ENCODE measurements around the gene C1orf226.

C1orf226 gene

DNA sequence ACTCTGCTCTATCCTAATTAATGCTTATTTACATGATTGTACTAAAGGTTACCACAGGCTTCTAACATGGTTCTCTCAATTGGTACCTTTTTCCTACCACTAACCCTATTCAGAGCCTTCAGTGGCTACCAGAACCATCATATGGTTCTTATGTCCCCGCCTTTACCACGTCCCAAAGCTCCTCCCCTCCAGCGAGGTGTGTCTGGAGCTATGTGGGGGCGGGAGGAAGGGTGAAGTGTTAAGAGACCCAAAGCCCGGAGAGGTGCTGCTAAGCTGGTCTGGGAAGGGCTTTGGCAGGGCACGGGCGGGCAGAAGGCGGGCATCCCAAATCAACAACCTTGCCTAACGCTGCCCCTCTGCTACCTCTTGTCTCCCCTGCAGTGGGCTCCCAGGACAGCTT is 14.9 kb upstream of the C1orf226 start:
- no peak for DNase-seq

DNA sequence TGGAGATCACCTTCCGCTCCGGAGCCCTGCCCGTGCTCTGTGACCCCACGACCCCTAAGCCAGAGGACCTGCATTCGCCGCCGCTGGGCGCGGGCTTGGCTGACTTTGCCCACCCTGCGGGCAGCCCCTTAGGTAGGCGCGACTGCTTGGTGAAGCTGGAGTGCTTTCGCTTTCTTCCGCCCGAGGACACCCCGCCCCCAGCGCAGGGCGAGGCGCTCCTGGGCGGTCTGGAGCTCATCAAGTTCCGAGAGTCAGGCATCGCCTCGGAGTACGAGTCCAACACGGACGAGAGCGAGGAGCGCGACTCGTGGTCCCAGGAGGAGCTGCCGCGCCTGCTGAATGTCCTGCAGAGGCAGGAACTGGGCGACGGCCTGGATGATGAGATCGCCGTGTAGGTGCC is 14.5 kb upstream of the C1orf226 start:
- no peak for DNase-seq

DNA sequence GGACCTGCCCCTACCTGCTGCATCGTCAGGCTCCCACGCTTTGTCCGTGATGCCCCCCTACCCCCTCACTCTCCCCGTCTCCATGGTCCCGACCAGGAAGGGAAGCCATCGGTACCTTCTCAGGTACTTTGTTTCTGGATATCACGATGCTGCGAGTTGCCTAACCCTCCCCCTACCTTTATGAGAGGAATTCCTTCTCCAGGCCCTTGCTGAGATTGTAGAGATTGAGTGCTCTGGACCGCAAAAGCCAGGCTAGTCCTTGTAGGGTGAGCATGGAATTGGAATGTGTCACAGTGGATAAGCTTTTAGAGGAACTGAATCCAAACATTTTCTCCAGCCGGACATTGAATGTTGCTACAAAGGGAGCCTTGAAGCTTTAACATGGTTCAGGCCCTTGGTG is 13.8 kb upstream of the C1orf226 start:
- no peak for DNase-seq

DNA sequence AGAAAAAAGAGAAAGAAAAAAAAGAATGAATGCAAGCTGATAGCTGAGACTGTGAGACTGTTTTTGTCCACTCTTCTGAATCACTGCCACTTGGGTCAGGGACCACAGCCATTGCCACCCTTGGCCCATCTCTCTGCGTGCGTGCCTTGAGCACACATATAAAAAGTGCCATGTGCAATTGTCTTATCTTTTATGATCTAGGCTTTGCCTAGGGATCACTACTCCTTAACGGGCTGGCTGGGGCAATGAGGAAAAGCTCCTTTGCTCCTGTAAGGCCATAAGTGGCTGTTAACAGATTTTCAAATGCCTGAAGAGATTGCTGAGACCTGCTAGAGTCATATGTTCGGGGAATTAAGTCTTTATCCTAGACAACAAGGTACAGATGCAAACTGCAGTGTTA is 13.1 kb upstream of the C1orf226 start:
- DNase-seq: no peak

DNA sequence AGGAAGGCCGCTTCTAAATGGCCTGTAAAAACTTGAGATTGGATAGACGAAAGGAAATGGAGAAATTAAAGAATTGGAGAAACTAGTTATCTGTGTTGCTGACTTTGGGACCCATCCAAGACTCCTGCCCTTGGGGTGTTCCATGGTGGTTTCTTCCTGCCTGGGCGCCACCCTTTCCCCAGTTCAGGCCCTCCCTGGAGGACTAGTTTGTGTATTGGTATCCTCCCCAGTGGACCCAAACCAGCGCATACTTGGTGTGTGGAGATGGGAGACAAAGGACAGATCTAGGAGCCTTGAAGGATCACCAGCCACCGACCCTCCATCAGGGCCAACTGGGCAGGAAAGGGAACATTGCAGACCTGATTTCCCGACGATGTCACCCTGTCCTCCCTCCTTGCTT is 12.0 kb upstream of the C1orf226 start:
- DNase-seq: no peak

DNA sequence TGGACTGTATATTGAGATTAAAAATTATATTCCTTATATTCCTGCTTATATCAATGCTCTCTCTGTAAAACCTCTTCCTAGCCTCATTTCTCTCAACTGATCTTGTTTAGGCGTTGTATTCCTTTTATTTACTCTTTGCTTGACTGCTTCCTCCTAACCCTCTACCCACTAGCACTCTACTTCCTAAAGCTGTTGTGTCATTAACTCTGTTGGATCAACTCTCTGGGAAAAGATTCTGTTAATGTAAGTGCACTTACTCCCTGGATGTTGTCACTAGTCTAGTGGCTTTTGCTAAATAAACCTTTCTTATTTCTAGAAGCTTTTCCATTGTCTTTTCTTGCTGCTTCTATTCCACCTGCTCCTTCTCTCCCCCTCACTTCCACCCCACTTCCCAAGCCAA is 11.4 kb upstream of the C1orf226 start:
- no peak for DNase-seq

- no peak for DNase-seq
These were observed 10.8 kb upstream of the C1orf226 start for GRCh38 chr1:162370721-162371120.

- DNase-seq: no peak
These were observed 9.9 kb upstream of the C1orf226 start for GRCh38 chr1:162371611-162372010.

DNA sequence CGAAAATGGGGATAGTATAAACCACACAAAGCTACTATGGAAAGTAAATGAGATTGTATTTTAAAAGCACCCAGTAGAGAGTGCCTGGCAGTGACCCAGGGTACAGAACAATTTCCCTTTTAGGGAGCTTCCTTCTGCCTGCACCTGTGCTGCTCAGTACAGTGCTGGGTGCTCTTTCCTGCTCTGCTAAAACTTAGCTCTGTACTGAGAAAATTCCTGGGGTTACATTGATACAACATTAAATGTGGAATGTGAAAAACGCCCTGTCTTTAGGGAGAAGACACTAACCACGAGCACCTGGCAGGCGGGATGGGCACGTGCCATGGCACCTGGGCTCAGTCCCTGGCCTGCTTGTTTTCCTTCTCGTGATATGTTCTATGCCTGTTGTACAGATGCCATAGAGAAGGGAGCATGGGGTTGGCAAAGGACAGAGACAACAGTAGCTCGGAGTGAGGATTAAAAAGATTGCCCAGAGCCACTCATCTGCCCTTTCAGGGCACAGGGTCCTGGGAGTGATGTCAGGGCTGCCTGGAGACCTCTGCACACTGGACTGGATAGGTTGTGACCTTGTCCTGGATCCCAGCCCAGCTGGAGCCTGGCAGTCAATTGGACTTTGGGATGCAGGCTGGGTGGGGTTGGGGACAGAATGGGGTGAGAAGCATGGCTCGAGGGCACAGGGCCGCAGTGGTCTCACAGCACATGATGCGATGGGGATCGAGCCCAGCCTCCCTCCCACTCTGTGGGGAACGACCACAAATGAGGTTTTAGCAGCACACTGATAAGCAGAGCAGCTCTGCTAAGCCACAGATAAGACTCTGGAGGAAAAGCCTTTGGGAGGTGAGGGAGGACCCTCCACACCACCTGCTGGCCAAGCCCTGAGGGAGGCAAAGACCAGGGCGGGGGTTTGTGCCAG is 9.1 kb upstream of the C1orf226 start:
- no peak for DNase-seq

DNA sequence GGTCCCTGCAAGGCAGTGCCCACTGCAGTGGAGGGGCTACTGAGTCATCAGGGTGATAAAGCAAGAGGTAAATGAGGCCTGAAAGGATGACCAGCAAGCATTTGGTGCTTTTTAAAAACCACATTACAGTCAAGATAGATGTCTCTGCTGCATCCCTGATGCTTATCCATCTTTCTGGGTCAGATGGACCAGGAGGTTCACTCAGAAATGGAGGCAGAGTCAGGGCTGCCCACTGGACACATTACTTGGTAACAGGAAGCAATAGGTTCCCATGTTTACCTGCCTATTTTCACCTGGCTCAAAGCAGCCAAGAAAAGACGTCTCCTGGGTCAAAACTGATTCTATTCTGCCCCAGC is 8.5 kb upstream of the C1orf226 start:
- no peak for DNase-seq

GRCh38 chr1:162373541-162374260 is 7.8 kb upstream of the C1orf226 start:
- DNase-seq: no peak

- no peak for DNase-seq
These were observed 7.1 kb upstream of the C1orf226 start for GRCh38 chr1:162374406-162374805.

DNA sequence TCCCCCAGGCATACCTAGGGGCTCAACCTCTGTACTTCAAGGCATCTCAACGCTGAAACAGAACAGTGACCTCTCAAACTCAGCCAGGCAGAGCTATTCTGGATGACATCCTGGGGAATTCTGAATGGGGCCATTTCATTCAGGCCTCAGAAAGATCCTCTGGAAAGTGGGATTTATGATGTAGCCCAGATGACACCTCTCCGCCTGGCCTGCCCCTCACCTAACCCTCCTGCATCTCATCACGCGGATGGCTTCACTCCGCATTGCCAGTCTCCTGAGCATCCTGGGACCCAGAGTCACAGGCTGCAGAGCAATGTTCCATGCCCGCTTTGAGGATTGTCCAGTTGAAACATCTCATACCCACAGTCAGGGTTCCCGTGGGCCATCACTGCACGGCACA is 6.1 kb upstream of the C1orf226 start:
- no peak for DNase-seq

- DNase-seq: no peak
These were observed 4.8 kb upstream of the C1orf226 start, which contains the start of gene SPATA46 for GRCh38 chr1:162376691-162377090. TSS of gene SPATA46 (minus strand) at chr1:162376854. CDS start at chr1:162376790, 64 bp downstream.

DNA sequence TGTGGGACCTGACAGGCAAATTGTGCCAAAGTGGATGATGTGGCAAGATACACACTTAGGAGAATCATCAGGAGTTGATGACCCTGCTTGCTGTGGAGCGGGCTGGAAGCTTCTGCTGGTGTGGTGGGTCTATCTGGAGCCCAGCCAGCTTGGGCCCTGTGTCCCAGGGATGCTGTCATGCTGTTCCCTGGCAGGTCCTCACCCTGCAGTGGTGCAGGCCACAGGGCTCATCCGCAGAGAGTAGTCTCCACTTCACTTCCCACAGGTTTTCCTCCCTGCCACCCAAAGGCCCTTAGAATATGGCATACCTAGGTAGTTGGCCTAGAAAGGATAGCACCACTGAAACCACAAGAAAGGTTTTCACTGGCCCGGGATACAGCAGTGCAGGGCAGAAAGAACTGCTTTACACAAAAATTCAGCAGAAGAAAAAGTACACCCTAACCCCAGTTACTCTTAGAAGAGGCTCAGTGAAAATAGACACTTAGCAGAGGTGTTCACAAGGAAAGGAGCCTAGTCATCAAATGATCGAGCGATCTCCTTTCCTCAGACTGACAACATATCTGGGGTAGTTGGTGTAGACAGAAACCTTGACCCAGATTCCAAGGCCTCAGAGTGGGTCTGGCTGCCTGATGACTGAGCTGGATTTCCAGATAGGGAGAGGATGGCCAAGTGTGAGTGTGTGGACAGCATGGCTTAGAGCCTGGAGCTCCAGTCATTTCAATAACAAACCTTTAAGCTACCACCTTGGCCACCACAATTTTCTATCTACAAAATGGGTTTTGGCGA is 1.3 kb upstream of the C1orf226 start:
- no peak for DNase-seq

- no peak for DNase-seq
These were observed 618 bp downstream of the C1orf226 start for GRCh38 chr1:162381941-162382750.

DNA sequence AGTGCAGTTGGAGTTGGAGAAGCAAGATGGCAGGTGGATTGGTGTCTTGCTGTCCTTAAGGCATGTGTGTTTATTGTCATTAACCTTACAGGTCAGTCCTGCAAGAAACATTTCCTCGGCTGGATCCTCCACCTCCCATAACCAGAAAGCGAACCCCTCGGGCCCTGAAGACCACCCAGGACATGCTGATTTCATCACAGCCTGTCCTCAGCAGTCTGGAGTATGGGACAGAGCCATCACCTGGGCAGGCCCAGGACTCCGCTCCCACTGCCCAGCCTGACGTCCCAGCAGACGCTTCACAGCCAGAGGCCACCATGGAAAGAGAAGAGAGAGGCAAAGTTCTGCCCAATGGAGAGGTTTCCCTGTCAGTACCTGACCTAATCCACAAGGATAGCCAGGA is 1.6 kb downstream of the C1orf226 start:
- no peak for DNase-seq

GRCh38 chr1:162383516-162383915 is 2.0 kb downstream of the C1orf226 start:
- no peak for DNase-seq

DNA sequence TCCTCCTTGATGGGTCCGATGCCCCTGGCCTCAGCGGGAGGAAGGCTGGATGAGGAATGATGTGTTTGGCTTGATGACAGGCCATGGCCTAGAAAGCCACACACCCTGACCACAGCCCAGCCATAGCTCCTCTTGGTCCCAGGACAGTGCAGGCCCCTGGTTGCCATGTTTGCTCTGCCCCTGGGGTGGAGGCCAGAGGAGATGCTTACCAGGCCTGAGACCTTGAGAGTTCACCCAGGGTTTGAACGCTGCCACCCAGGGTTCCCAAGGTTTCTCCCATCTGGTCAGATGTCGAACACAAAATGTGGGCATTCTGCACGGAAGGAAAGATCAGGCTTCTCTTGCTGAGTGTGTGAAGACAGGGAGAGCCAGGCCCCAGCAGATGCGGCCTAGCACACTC is 2.6 kb downstream of the C1orf226 start:
- DNase-seq: no peak

GRCh38 chr1:162384601-162385279 is 3.2 kb downstream of the C1orf226 start:
- no peak for DNase-seq

DNA sequence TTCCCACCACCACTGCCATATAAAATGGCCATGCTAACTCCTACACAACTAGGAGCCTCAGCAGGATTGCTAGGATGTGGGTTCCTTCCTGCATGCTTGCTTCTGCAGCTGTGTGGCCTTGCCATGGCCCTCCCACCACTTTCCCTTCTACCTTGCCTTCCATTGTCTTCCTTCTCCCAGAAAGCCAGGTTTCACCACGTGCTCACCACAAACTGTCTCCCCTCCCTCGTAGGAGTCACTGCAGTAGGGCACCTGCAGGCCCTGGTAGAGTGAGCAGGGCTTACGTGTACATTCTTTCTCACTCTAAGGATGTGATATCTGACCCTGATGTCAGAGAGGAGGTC is 3.7 kb downstream of the C1orf226 start:
- no peak for DNase-seq

- no peak for DNase-seq
These were observed 4.2 kb downstream of the C1orf226 start for GRCh38 chr1:162385702-162386101.
